K562 (cell line): Measurements from ENCODE around the gene MYOCD. TPM values are rescaled to one million over a fixed set of nuclear protein-coding genes. Genes with fewer than 3 reads are reported as not detected.

Experiments used
- ATAC-seq: fragments of 200-7000 bp; cut with Tn5 transposase; 3 replicates; pipeline ENCODE4 v1.9.1; 2020; ENCODE audit warnings: moderate library complexity
- BruUV-seq: library from RNA; stranded (reverse); fragments of 400-500 nt; replicated peaks from 2 replicates; lab custom pipeline; 2021; lab: Mats Ljungman, UMichigan
- CTCF ChIA-PET: fragments of 300-600 bp; formaldehyde crosslinking; extraction: SDS; loops from one replicate; lab custom pipeline; 2021; ENCODE audit warnings: low intra/inter-chr PET ratio; lab: Yijun Ruan, JAX
- POLR2A ChIA-PET: fragments of 300-600, 350-650 bp; sonication (Branson Sonifier 250); formaldehyde crosslinking; extraction: SDS; loops from one replicate; lab custom pipeline; 2021; ENCODE audit warnings: antibody characterized with exemption, inconsistent platforms; lab: Yijun Ruan, JAX
- DNase-seq, 4 experiments: peaks; one replicate each; pipeline versions ENCODE4 v3.0.0 to v3.0.0-alpha.2; 2011 to 2018; ENCODE audit warnings: low spot score in 3 of 4, mixed read lengths in 3 of 4; ENCODE audit errors: extremely low read depth in 1 of 4
- FAIRE-seq: peaks from 2 replicates; lab custom pipeline; 2011; peaks lifted over from hg19 to GRCh38; lab: Jason Lieb, UNC
- H2AFZ ChIP-seq: 2 replicates; pipeline ENCODE4 v1.6.0; 2011; ENCODE audit warnings: low read depth, low read length, control low read depth, inconsistent platforms
- H3K27ac ChIP-seq: fragments of 200-600 bp; 3 replicates; pipeline ENCODE4 v1.8.0; 2011; ENCODE audit warnings: low read depth, mild to moderate bottlenecking, control low read depth, inconsistent platforms, low read length, moderate library complexity, mixed read lengths; ENCODE audit errors: extremely low read depth
- H3K27me3 ChIP-seq, 2 experiments: fragments of 300-600 bp in 1 of 2; 2 replicates in 1 of 2; 3 replicates in 1 of 2; pipeline versions ENCODE4 v1.6.0 to v1.8.0; 2011; ENCODE audit warnings: inconsistent platforms in 2 of 2, low read length in 2 of 2, mild to moderate bottlenecking in 1 of 2, mixed read lengths in 1 of 2, moderate library complexity in 1 of 2; ENCODE audit not compliant: control insufficient read depth in 2 of 2, insufficient read depth in 2 of 2
- H3K36me3 ChIP-seq: fragments of 300-600 bp; 3 replicates; pipeline ENCODE4 v1.8.0; 2011; ENCODE audit warnings: mild to moderate bottlenecking, low read length, inconsistent platforms; ENCODE audit not compliant: control insufficient read depth, insufficient read depth
- H3K4me1 ChIP-seq, 2 experiments: fragments of 200-600 bp in 1 of 2; replicated peaks in 1 of 2; 2 replicates in 1 of 2; 3 replicates in 1 of 2; pipeline versions ENCODE4 v1.5.1 to v1.8.0; 2011; ENCODE audit warnings: inconsistent platforms in 2 of 2, low read length in 2 of 2, mild to moderate bottlenecking in 1 of 2, mixed read lengths in 1 of 2, moderate library complexity in 1 of 2; ENCODE audit not compliant: control insufficient read depth in 2 of 2, insufficient read depth in 2 of 2
- H3K4me2 ChIP-seq: 2 replicates; pipeline ENCODE4 v1.6.1; 2011; ENCODE audit warnings: low read length, control low read depth, inconsistent platforms, mixed read lengths; ENCODE audit not compliant: insufficient read depth
- H3K4me3 ChIP-seq: fragments of 200-600 bp; sonication (generic), shearing (Covaris generic); 2 replicates; pipeline ENCODE4 v1.5.1; 2016; ENCODE audit warnings: control low read depth, inconsistent platforms
- H3K79me2 ChIP-seq: fragments of 200-600 bp; 3 replicates; pipeline ENCODE4 v1.8.0; 2011; ENCODE audit warnings: low read length, inconsistent platforms; ENCODE audit not compliant: control insufficient read depth, insufficient read depth
- H3K9ac ChIP-seq, 2 experiments: 2 replicates each; pipeline versions ENCODE4 v1.6.0 to v1.6.1; 2011; ENCODE audit warnings: low read depth in 2 of 2, low read length in 2 of 2, control low read depth in 1 of 2, inconsistent platforms in 1 of 2, mild to moderate bottlenecking in 1 of 2, mixed read lengths in 1 of 2; ENCODE audit not compliant: insufficient read depth in 1 of 2
- H3K9me1 ChIP-seq: one replicate; pipeline ENCODE4 v1.6.0; 2011; ENCODE audit warnings: inconsistent platforms, mild to moderate bottlenecking, low read length, moderate library complexity; ENCODE audit not compliant: control insufficient read depth, insufficient read depth
- H3K9me3 ChIP-seq: replicated peaks from 2 replicates; pipeline ENCODE4 v1.5.1; 2011; ENCODE audit warnings: low read depth, low read length, inconsistent platforms; ENCODE audit not compliant: control insufficient read depth, insufficient read depth
- H4K20me1 ChIP-seq: replicated peaks from 2 replicates; pipeline ENCODE4 v1.6.1; 2011; ENCODE audit warnings: low read length, inconsistent platforms, mixed read lengths; ENCODE audit not compliant: control insufficient read depth, insufficient read depth
- ATF4 ChIP-seq: fragments of 450-650 bp; formaldehyde crosslinking; IDR thresholded peaks from 2 replicates; pipeline ENCODE4 v1.4.0; 2022; ENCODE audit warnings: mild to moderate bottlenecking, moderate library complexity
- CC2D1A ChIP-seq: fragments of 450-650 bp; IDR thresholded peaks from 2 replicates; pipeline ENCODE4 v1.6.1; 2017; ENCODE audit warnings: mild to moderate bottlenecking
- FOXA1 ChIP-seq: fragments of 450-650 bp; IDR thresholded peaks from 2 replicates; pipeline ENCODE4 v1.6.1; 2016; ENCODE audit warnings: mild to moderate bottlenecking, borderline replicate concordance
- HINFP ChIP-seq: fragments of 450-650 bp; conservative IDR thresholded peaks from 2 replicates; pipeline ENCODE4 v1.6.1; 2016; ENCODE audit warnings: missing genetic modification characterization, low read depth, mild to moderate bottlenecking, control low read depth, missing compliant biosample characterization
- HMG20A ChIP-seq: fragments of 450-650 bp; formaldehyde crosslinking; conservative IDR thresholded peaks from 2 replicates; pipeline ENCODE4 v1.4.0; 2020; ENCODE audit warnings: mild to moderate bottlenecking, mixed read lengths
- KDM4B ChIP-seq, 2 experiments: fragments of 450-650 bp in 1 of 2; sonication (generic) in 1 of 2; IDR thresholded peaks; 2 replicates each; pipeline ENCODE4 v1.6.1; 2016 to 2017; ENCODE audit warnings: borderline replicate concordance in 2 of 2, antibody characterized with exemption in 1 of 2, low read depth in 1 of 2, mild to moderate bottlenecking in 1 of 2
- KHSRP ChIP-seq: fragments of 450-650 bp; IDR thresholded peaks from 2 replicates; pipeline ENCODE4 v1.6.1; 2017
- LARP7 ChIP-seq: fragments of 450-650 bp; IDR thresholded peaks from 2 replicates; pipeline ENCODE4 v1.6.1; 2016
- SFPQ ChIP-seq: fragments of 200-400 bp; formaldehyde crosslinking; IDR thresholded peaks from 2 replicates; pipeline ENCODE4 v1.6.1; 2017; ENCODE audit warnings: mild to moderate bottlenecking, low read depth, low read length, moderate library complexity
- SRSF1 ChIP-seq: fragments of 200-400 bp; formaldehyde crosslinking; IDR thresholded peaks from 2 replicates; pipeline ENCODE4 v1.6.1; 2017; ENCODE audit warnings: mild to moderate bottlenecking, low read depth, low read length, moderate library complexity
- XRCC5 ChIP-seq: fragments of 200-400 bp; formaldehyde crosslinking; IDR thresholded peaks from 2 replicates; pipeline ENCODE4 v1.6.1; 2017; ENCODE audit warnings: low read depth, mild to moderate bottlenecking, low read length
- ZNF3 ChIP-seq: fragments of 250-450 bp; sonication (Bioruptor Pico); IDR thresholded peaks from 2 replicates; pipeline ENCODE4 v1.5.0; 2021; ENCODE audit warnings: mild to moderate bottlenecking, moderate library complexity
- ZNF436 ChIP-seq: fragments of 250-450, 450-650 bp; sonication (Bioruptor Pico); formaldehyde crosslinking; IDR thresholded peaks from 2 replicates; pipeline ENCODE4 v1.7.0; 2020; ENCODE audit warnings: mild to moderate bottlenecking
- WGBS: fragments of 100-300 bp; shearing (Covaris generic); methylation state at CpG from one replicate; pipeline ENCODE4 v1.1.6; 2016; ENCODE audit warnings: low coverage, mixed read lengths; ENCODE audit not compliant: insufficient coverage; ENCODE audit errors: missing lambda C conversion rate; 5-methylcytosine and 5-hydroxymethylcytosine counted together
- in situ Hi-C: fragments of 300-500 bp; cut with MboI; formaldehyde crosslinking; loops from 4 replicates; pipeline ENCODE4 v1.15.0; 2018; ENCODE audit warnings: inconsistent platforms, mixed read lengths
- intact Hi-C: fragments of 100-400 bp; cut with micrococcal nuclease; formaldehyde crosslinking; loops from 2 replicates; pipeline ENCODE4 v1.14.2; 2022
- polyA plus RNA-seq, 8 experiments: library from polyadenylated mRNA; depleted of rRNA in 4 of 8; stranded (reverse) in 5 of 8; unstranded in 3 of 8; fragments of >200 nt; fragmentation: Nextera tagmentation in 2 of 8; fragmentation: Illumina TruSeq in 1 of 8; extraction: Ambion mirVana in 2 of 8; extraction: Trizol in 1 of 8; gene quantifications; 2 replicates each; pipeline versions ENCODE4 v1.2.1 to v1.2.3, GENCODE V29; 2011 to 2014; ENCODE audit warnings: inconsistent platforms in 1 of 8, missing spikeins in 1 of 8
- total RNA-seq, 7 experiments: library from RNA; depleted of rRNA in 6 of 7; stranded (reverse); fragments of >200 nt in 6 of 7; fragmentation: Illumina TruSeq in 2 of 7; extraction: Trizol in 2 of 7; gene quantifications; 2 replicates each; pipeline versions ENCODE4 v1.2.1 to v1.2.3, GENCODE V29; 2011 to 2021; ENCODE audit warnings: low replicate concordance in 1 of 7

MYOCD gene
- total and polyA plus RNA-seq, 9 of the 15 experiments (the other 6 are each of a cell fraction or from before 2014, with no cell fraction given), result not detected

- H3K79me2 ChIP-seq, result no peaks in the 10 kb centered on the region
- no peaks in the 10 kb centered on the region for H3K9me3 ChIP-seq
- no peak overlapping the region for H3K9ac ChIP-seq
- H4K20me1 ChIP-seq, result no peaks in the 10 kb centered on the region
- H3K4me2 ChIP-seq, result no peak overlapping the region
- H2AFZ ChIP-seq, result no peak overlapping the region
- H3K9me1 ChIP-seq, result no peaks in the 10 kb centered on the region
- ATAC-seq, result no peak
- FAIRE-seq, result no peak
- in situ Hi-C loops (no loop called here), intact Hi-C loops (no loop called here)
- TF ChIP-seq HMG20A (CRISPR knock-in tag) (no peak), ZNF436 (CRISPR knock-in tag) (no peak), XRCC5 (no peak), SRSF1 (no peak), LARP7 (no peak), SFPQ (no peak), HINFP (no peak), FOXA1 (no peak), KDM4B (IDR thresholded peaks at IDR 0.05; ENCODE audit: borderline replicate concordance in 2 of 2, low read depth in 1 of 2) (no peak), ATF4 (CRISPR knock-in tag) (no peak), CC2D1A (no peak), KHSRP (no peak), ZNF3 (CRISPR knock-in tag) (no peak)
- H3K4me3 ChIP-seq, result no peak overlapping the region
- no peaks in the 10 kb centered on the region for H3K27me3 ChIP-seq
- CTCF ChIA-PET, result no interaction called here
- 9% methylated on average over 4 of the region's 5 CpGs for WGBS
- H3K36me3 ChIP-seq, result no peaks in the 10 kb centered on the region
- no peak overlapping the region for H3K27ac ChIP-seq
- no TSS peak for BruUV-seq
- H3K4me1 ChIP-seq, result no peaks in the 10 kb centered on the region; a peak in 1 of 5 replicates
- POLR2A ChIA-PET, result no interaction called here
- DNase-seq, result no peak
These were observed 56.6 kb downstream of the MYOCD start for GRCh38 chr17:12722282-12722681.
